DOHH2 (cell line): ENCODE measurements around the gene CNTNAP2.
"Not testable (repeated sequence)": the region's sequence is repeated elsewhere in the genome, so short reads cannot be mapped to it uniquely, and the experiment has no call there.

Experiments
- H3F3A ChIP-seq: fragments of 200-600 bp; sonication (generic), shearing (Covaris generic); 2 replicates; pipeline ENCODE4 v1.6.0; 2016; ENCODE audit warnings: antibody characterized with exemption, mild to moderate bottlenecking; ENCODE audit not compliant: control insufficient read depth, insufficient read depth
- H3K27ac ChIP-seq: fragments of 200-600 bp; sonication (generic); 2 replicates; pipeline ENCODE4 v1.5.1; 2014; ENCODE audit warnings: low read depth, mild to moderate bottlenecking, low read length, moderate library complexity
- H3K27me3 ChIP-seq: fragments of 200-600 bp; sonication (generic); 2 replicates; pipeline ENCODE4 v1.6.1; 2014; ENCODE audit warnings: mild to moderate bottlenecking, low read length, mixed read lengths; ENCODE audit not compliant: control insufficient read depth
- H3K36me3 ChIP-seq: fragments of 200-600 bp; sonication (generic); 2 replicates; pipeline ENCODE4 v1.6.1; 2014; ENCODE audit warnings: mild to moderate bottlenecking, low read length, moderate library complexity, mixed read lengths; ENCODE audit not compliant: control insufficient read depth
- H3K4me1 ChIP-seq: fragments of 200-600 bp; sonication (generic); 2 replicates; pipeline ENCODE4 v1.6.1; 2014; ENCODE audit warnings: mild to moderate bottlenecking, low read length, mixed read lengths; ENCODE audit not compliant: control insufficient read depth
- H3K4me2 ChIP-seq: fragments of 200-600 bp; sonication (generic); 2 replicates; pipeline ENCODE4 v1.6.0; 2014; ENCODE audit warnings: mild to moderate bottlenecking, low read length, moderate library complexity
- H3K4me3 ChIP-seq: fragments of 200-600 bp; sonication (generic); 2 replicates; pipeline ENCODE4 v1.5.1; 2014; ENCODE audit warnings: mild to moderate bottlenecking, low read length, mixed read lengths
- H3K79me2 ChIP-seq: fragments of 200-600 bp; sonication (generic); 2 replicates; pipeline ENCODE4 v1.6.1; 2014; ENCODE audit warnings: mild to moderate bottlenecking, low read length, mixed read lengths; ENCODE audit not compliant: control insufficient read depth
- H3K9me2 ChIP-seq: fragments of 200-600 bp; sonication (generic); replicated peaks from 2 replicates; pipeline ENCODE4 v1.6.1; 2014; ENCODE audit warnings: mild to moderate bottlenecking, low read length, mixed read lengths; ENCODE audit not compliant: control insufficient read depth
- H3K9me3 ChIP-seq: fragments of 200-600 bp; sonication (generic); 2 replicates; pipeline ENCODE4 v1.6.1; 2014; ENCODE audit warnings: antibody characterized with exemption, low read length, mixed read lengths; ENCODE audit not compliant: control insufficient read depth, insufficient read depth
- H4K20me1 ChIP-seq: fragments of 200-600 bp; sonication (generic); 2 replicates; pipeline ENCODE4 v1.6.0; 2014; ENCODE audit warnings: low read depth, mild to moderate bottlenecking, antibody characterized with exemption, low read length, moderate library complexity; ENCODE audit not compliant: control insufficient read depth, insufficient read depth
- CTCF ChIP-seq: fragments of 200-600 bp; sonication (generic); IDR thresholded peaks from one replicate; pipeline ENCODE4 v1.5.1; 2014; ENCODE audit warnings: antibody characterized with exemption, mild to moderate bottlenecking, low read depth, low read length; ENCODE audit not compliant: poor library complexity, severe bottlenecking
- EZH2phosphoT487 ChIP-seq: fragments of 200-600 bp; sonication (generic); IDR thresholded peaks from 2 replicates; pipeline ENCODE4 v1.6.1; 2017; ENCODE audit warnings: borderline replicate concordance, mild to moderate bottlenecking, antibody characterized with exemption, low read length, moderate library complexity, mixed read lengths

Gene CNTNAP2

GRCh38 chr7:148464947-148465346 lies 2348.3 kb downstream of the CNTNAP2 start:
- H3F3A ChIP-seq, result no peaks in the 10 kb centered on the region
- H3K9me2 ChIP-seq, result no peaks in the 10 kb centered on the region
- 0 out of 2 replicates have a peak, but pooled peaks cover 4% of the 10 kb centered on the region for H3K9me3 ChIP-seq
- no peak overlapping the region for H3K4me3 ChIP-seq
- H4K20me1 ChIP-seq, result no peaks in the 10 kb centered on the region
- H3K79me2 ChIP-seq, result no peaks in the 10 kb centered on the region
- no peaks in the 10 kb centered on the region for H3K4me1 ChIP-seq
- no peak overlapping the region for H3K4me2 ChIP-seq
- no peaks in the 10 kb centered on the region for H3K36me3 ChIP-seq
- H3K27ac ChIP-seq, result no peak overlapping the region
- no peak for TF ChIP-seq CTCF
- no peak for TF ChIP-seq EZH2phosphoT487
- no peaks in the 10 kb centered on the region for H3K27me3 ChIP-seq

- not testable (repeated sequence) for H3K79me2 ChIP-seq, H3K27me3 ChIP-seq, H3K4me3 ChIP-seq, H3K9me2 ChIP-seq, H3K4me1 ChIP-seq, H3K27ac ChIP-seq, H3K4me2 ChIP-seq, H4K20me1 ChIP-seq, H3K36me3 ChIP-seq, H3F3A ChIP-seq, H3K9me3 ChIP-seq
Observed at GRCh38 chr7:148465441-148465840, 2348.8 kb downstream of the CNTNAP2 start.

GRCh38 chr7:148466120-148466519 lies 2349.5 kb downstream of the CNTNAP2 start:
- H3K27me3 ChIP-seq, result no peaks in the 10 kb centered on the region
- no peaks in the 10 kb centered on the region for H3K79me2 ChIP-seq
- H4K20me1 ChIP-seq, result no peaks in the 10 kb centered on the region
- 0 out of 2 replicates have a peak, but pooled peaks cover 4% of the 10 kb centered on the region for H3K9me3 ChIP-seq
- H3K4me2 ChIP-seq, result no peak overlapping the region
- TF ChIP-seq CTCF (no peak), EZH2phosphoT487 (no peak)
- no peak overlapping the region for H3K27ac ChIP-seq
- H3K9me2 ChIP-seq, result no peaks in the 10 kb centered on the region
- H3F3A ChIP-seq, result no peaks in the 10 kb centered on the region
- no peaks in the 10 kb centered on the region for H3K4me1 ChIP-seq
- H3K4me3 ChIP-seq, result no peak overlapping the region
- no peaks in the 10 kb centered on the region for H3K36me3 ChIP-seq

GRCh38 chr7:148468700-148469098 lies 2352.1 kb downstream of the CNTNAP2 start:
- H3K9me3 ChIP-seq, result no peaks in the 10 kb centered on the region
- H3K4me2 ChIP-seq, result no peak overlapping the region
- TF ChIP-seq CTCF (peak; percentile 17), EZH2phosphoT487 (no peak)
- no peak overlapping the region for H3K27ac ChIP-seq
- H4K20me1 ChIP-seq, result no peaks in the 10 kb centered on the region
- no peak overlapping the region for H3K4me3 ChIP-seq
- no peaks in the 10 kb centered on the region for H3F3A ChIP-seq
- H3K4me1 ChIP-seq, result no peaks in the 10 kb centered on the region
- H3K27me3 ChIP-seq, result 0 out of 2 replicates have a peak, but pooled peaks cover 3% of the 10 kb centered on the region
- no peaks in the 10 kb centered on the region for H3K79me2 ChIP-seq
- H3K36me3 ChIP-seq, result no peaks in the 10 kb centered on the region
- H3K9me2 ChIP-seq, result no peaks in the 10 kb centered on the region
